GM10266 (cell line): ENCODE results near the gene SYNE4.
A peak's percentile ranks its signal among the peaks of the same experiment; 100 is the strongest.

ENCODE experiments used
- DNase-seq: peaks from one replicate; pipeline ENCODE4 v3.0.0; 2012; ENCODE audit errors: extremely low spot score
- CTCF ChIP-seq: IDR thresholded peaks from 2 replicates; pipeline ENCODE4 v1.5.1; 2012; ENCODE audit warnings: mild to moderate bottlenecking, low read depth; ENCODE audit not compliant: control insufficient read depth, insufficient read depth; ENCODE audit errors: missing control alignments

SYNE4 gene

DNA sequence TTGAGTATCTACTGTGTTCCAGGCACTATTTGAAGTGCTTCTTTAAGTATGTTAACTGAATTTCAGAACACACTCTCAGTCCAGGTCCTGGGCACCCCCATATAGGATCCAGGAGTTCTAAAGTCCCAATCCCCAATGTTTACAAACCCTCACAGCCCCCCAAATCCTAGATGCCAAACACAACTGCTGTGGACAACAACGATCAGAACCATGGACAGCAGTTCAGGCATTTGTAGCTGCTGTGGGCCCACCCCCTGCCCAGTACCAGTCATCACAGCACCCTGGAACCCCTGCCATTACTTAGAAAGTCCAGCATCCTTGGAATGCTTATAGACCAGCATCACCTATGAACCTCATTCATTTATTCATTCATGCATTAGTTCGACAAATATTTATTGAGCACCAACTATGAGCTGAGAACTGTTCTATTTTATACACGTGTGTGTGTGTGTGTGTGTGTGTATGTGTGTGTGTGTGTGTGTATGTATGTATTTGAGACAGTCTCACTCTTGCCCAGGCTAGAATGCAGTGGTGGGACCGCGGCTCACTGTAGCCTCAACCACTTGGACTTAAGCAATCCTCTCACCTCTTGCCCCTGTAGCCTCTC lies 32.9 kb downstream of the SYNE4 start:
- DNase-seq, result no peak
- no peak for TF ChIP-seq CTCF

GRCh38 chr19:35973487-35973886 lies 35.1 kb downstream of the SYNE4 start:
- TF ChIP-seq CTCF, result no peak
- no peak for DNase-seq

- no peak for TF ChIP-seq CTCF
- DNase-seq, result no peak
Observed at GRCh38 chr19:35966771-35967170, 41.8 kb downstream of the SYNE4 start.

- no peak for DNase-seq
- no peak for TF ChIP-seq CTCF
Observed at GRCh38 chr19:35963514-35963913, 45.1 kb downstream of the SYNE4 start.

GRCh38 chr19:35960432-35960972 lies 48.1 kb downstream of the SYNE4 start:
- no peak for DNase-seq
- no peak for TF ChIP-seq CTCF

DNA sequence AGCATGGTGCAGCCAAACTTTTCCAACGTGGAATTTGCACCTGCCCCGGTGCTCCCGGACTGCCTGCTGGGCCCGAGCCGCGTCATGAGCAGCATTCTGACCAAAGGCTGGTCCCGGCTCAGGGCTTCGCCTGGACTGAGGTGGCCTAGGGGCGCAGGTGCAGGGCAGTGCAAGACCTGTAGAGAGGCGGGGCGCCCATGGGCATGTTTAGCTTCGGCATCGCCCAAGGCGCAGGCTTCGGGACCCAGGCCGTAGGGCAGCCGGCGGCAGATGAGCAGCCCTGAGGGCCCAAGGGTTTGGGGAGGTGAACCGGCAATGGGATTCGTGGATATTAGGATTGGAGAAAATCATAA lies 48.7 kb downstream of the SYNE4 start:
- no peak for TF ChIP-seq CTCF
- no peak for DNase-seq

DNA sequence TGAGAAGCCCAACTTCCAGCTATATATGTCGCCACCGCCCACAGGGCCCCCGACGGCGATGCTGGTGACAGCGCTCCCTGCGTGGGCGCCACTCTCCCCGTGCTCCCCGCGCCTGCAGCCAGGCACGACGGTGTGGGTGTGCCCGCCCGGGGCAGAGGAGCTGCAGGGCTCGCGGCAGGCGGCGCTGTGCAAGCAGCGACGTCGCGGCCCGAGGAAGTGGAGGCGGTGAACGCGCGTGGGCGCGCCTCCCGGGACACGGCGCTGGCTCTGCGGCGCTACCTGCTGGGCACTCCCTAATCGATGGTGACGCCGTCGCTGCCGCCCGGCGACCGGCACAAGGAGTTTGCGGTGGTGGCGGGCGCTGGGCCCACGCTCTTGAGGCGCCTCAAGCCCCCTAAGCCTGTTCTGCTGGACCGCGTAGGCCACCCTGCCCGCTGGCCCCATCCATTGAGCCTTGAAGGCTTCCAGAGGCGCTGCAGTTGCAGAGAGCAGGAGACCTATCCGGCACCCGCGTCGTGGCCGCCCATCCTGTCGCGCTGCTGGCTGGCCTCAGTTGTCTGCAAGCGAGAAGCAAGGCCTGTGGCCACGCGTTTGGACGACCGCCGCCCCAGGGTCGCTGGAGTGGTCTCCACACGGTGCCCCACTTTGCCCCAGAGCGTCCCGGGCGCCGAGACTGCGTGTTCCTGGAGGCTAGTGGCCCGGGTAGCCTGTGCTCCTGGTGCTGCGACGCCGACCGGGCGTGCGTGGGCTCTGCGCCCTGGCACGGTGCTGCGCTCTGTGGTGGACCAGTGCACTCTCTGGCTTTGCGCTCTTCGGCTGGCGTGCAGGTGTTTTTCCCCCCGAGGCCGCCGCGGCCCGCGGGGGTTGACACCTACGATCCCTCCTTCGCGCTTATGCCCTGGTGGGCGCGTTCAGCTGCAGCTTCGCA lies 49.3 kb downstream of the SYNE4 start:
- peak; percentile 73 for DNase-seq
- TF ChIP-seq CTCF, result peak; percentile 70
